NCI-H2081 (cell line): ENCODE measurements around the gene P4HA3.
A peak's percentile ranks its signal among the peaks of the same experiment; 100 is the strongest.

Experiments
- DNase-seq, 2 experiments: peaks; one replicate each; lab custom pipeline; 2025; lab: John Stamatoyannopoulos, UW

The P4HA3 gene

GRCh38 chr11:74262725-74263124 is 48.7 kb downstream of the P4HA3 start:
- no peak for DNase-seq

GRCh38 chr11:74257959-74258553 is 53.4 kb downstream of the P4HA3 start:
- peak in 1 of 2 experiments; percentile 2 for DNase-seq

DNA sequence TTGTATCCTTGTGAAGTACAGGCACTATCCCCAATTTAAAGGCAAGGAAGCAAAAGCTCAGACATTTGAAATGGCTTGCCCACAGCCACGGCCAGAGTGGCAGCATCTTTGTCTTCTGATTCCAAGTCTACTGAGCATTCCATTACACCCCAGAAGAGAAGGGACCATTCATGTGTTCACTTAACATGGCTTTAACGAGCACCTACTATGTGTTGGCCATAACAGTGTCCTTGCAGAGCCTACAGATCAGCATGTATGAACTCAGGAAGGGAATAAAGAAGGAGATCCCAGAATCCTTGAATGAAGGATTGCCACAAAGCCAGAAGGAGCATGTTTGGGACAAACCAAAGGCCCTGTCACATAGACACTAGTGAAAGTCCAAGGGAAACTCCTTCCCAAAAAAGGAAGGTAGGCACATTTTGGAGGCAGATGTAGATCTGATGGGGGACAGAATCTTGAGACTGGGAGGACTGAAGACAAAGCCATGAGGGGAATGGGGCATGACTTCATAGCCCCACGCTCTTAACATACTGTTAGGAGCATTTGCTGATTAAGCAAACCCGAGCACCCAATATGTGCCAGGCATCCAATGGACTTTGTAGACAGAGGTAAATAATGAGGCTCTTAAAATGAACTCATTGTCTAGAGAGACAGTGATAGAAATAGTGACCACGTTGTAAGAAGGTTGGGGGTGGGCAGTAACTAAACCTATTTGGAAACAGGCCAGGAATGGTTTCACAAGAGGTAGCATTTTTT is 54.9 kb downstream of the P4HA3 start:
- DNase-seq: no peak

DNA sequence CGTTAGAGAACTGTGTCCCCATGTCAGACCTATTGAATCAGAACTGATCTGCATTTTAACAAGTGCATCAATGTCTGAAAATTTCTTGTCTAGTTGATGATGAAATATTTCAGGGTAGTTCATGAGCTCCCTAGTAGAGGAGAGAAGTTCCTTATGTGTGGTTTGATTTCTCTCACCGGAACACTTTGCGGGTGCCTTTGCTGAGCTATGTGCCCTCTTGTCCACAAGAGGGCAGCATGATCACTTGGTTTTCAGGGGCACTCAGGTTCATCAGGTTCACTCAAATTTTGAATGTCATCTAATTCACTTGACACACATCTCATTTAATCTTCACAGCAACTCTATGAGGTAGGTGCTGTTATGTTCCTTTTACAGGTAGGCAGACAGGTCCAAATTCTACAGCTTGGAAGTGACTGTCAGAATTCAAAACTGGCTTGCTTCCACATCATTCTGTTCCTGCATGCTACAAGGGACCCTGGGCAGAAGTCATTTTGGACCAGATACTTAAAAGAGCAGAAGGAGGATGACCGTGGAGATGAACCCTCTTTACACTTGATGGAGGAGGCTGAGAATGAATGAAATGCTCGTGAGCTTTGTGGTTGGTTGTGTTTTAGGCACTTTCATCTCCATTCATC is 55.6 kb downstream of the P4HA3 start:
- peak; percentile 59 to 64 for DNase-seq

GRCh38 chr11:74253361-74253760 is 58.1 kb downstream of the P4HA3 start:
- DNase-seq: no peak

DNA sequence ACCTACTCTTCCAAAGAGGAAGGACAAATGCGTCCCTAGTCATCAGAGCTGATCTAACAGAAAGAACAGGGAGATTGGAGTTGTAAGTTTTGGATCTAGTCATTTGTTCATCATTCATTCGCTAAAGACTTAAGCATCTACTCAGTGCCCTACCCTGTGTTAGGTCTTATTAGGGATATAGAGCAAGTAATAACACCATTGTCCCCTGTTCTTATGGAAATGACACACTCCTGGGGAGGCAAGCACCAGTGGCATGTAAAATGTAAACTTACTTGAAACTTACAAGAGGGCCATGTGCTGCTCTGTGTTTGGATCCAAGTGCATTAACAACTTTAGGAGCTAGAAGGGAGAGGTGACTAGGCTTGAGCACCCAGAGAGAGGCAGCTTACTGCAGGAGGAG is 61.9 kb downstream of the P4HA3 start:
- no peak for DNase-seq

- DNase-seq: no peak
Observed at GRCh38 chr11:74248469-74248868, 63.0 kb downstream of the P4HA3 start.

GRCh38 chr11:74238243-74238642 is 73.2 kb downstream of the P4HA3 start:
- DNase-seq: no peak

DNA sequence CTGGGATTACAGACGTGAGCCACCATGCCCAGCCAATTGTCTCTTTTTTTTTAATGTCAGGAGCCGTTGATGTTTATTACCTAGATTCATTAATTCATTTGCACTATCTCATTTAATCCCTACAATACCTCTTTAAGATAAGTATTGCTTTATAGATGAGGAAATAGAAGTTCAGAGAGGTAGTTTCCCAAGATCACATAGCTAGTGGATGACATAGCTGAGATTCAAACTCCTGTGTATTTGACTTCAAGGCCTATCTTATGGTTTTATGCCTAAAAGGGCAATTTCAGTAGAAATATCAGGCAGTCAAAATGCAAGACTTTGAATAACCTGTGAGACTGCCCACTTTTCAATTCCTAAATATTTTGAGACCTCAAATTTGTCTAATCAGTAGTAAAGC is 73.9 kb downstream of the P4HA3 start:
- no peak for DNase-seq

- DNase-seq: no peak
Observed at GRCh38 chr11:74235121-74235520, 76.3 kb downstream of the P4HA3 start.

- no peak for DNase-seq
Observed at GRCh38 chr11:74233683-74234082, 77.8 kb downstream of the P4HA3 start.

DNA sequence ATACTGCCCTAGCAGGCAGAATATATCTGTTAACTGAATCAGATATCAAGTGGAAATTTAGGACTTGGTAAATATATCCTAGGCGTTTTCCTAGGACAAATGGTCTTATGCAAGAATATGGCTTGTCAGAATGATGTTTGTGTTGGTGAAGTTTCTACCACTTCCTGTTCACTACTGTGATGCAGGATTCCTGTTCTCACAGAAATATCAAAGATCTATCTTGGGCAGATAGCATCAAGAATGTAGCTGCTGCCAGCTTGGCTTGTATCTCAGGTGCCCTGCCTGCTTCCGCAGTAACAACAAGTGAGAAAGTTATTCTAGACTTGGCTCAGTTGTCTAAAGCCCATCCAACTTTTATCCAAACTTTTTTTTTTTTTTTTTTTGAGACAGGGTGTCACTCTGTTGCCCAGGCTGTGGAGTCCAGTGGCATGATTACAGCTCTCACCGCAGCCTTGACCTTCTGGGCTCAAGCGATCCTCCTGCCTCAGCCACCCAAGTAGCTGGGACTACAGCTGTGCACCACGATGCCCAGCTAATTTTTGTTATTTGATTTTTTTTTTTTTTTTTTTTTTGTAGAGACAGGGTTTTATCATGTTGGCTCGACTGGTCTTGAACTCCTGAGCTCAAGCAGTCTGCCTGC is 79.0 kb downstream of the P4HA3 start:
- no peak for DNase-seq

GRCh38 chr11:74226907-74227306 is 84.5 kb downstream of the P4HA3 start:
- no peak for DNase-seq

GRCh38 chr11:74225565-74225964 is 85.9 kb downstream of the P4HA3 start:
- no peak for DNase-seq

GRCh38 chr11:74221816-74222215 is 89.6 kb downstream of the P4HA3 start:
- DNase-seq: no peak

- no peak for DNase-seq
Observed at GRCh38 chr11:74220376-74220775, 91.1 kb downstream of the P4HA3 start.
